DND-41 (cell line): Measurements from ENCODE around the gene TIGD3.

Experiments
- CTCF ChIP-seq: IDR thresholded peaks from 2 replicates; pipeline ENCODE4 v1.5.1; 2012; ENCODE audit warnings: borderline replicate concordance, low read length, moderate library complexity, mild to moderate bottlenecking; ENCODE audit not compliant: poor library complexity, severe bottlenecking; ENCODE audit errors: extremely low read depth
- EZH2 ChIP-seq: IDR thresholded peaks from 3 replicates; pipeline ENCODE4 v1.6.1; 2012; ENCODE audit warnings: borderline replicate concordance, low read depth, mild to moderate bottlenecking, moderate library complexity, low read length, inconsistent platforms; ENCODE audit not compliant: severe bottlenecking

- TF ChIP-seq CTCF: no peak
- no peak for TF ChIP-seq EZH2
These were observed 1.2 kb upstream of the TIGD3 start for GRCh38 chr11:65353376-65353775.
